Astrocyte (in vitro differentiated cells and primary cell): ENCODE results near the gene HHLA2. TPM values are rescaled to one million over a fixed set of nuclear protein-coding genes. Genes with fewer than 3 reads are reported as not detected.
"Not testable (repeated sequence)": the region's sequence is repeated elsewhere in the genome, so short reads cannot be mapped to it uniquely, and the experiment has no call there.

Source experiments
- DNase-seq: peaks from one replicate; pipeline ENCODE4 v3.0.0-alpha.2; 2010; ENCODE audit warnings: low read depth
- FAIRE-seq: peaks from 2 replicates; lab custom pipeline; 2011; peaks lifted over from hg19 to GRCh38; lab: Jason Lieb, UNC
- H2AFZ ChIP-seq: 2 replicates; pipeline ENCODE4 v1.6.0; 2012; ENCODE audit warnings: low read depth, low read length, inconsistent platforms
- H3K27ac ChIP-seq: 2 replicates; pipeline ENCODE4 v1.5.1; 2011; ENCODE audit warnings: low read depth, low read length, inconsistent platforms
- H3K27me3 ChIP-seq: 2 replicates; pipeline ENCODE4 v1.6.0; 2011; ENCODE audit warnings: low read length, inconsistent platforms; ENCODE audit not compliant: insufficient read depth
- H3K36me3 ChIP-seq: 2 replicates; pipeline ENCODE4 v1.5.1; 2011; ENCODE audit warnings: low read length, inconsistent platforms; ENCODE audit not compliant: insufficient read depth
- H3K4me1 ChIP-seq: 2 replicates; pipeline ENCODE4 v1.5.1; 2011; ENCODE audit warnings: low read length, inconsistent platforms; ENCODE audit not compliant: insufficient read depth
- H3K4me2 ChIP-seq: 2 replicates; pipeline ENCODE4 v1.6.0; 2012; ENCODE audit warnings: low read length, inconsistent platforms
- H3K4me3 ChIP-seq: 2 replicates; pipeline ENCODE4 v1.5.1; 2011; ENCODE audit warnings: low read depth, mild to moderate bottlenecking, low read length, inconsistent platforms; ENCODE audit not compliant: insufficient read depth
- H3K79me2 ChIP-seq: 2 replicates; pipeline ENCODE4 v1.6.0; 2012; ENCODE audit warnings: mild to moderate bottlenecking, low read length, inconsistent platforms; ENCODE audit not compliant: insufficient read depth
- H3K9ac ChIP-seq: 2 replicates; pipeline ENCODE4 v1.6.0; 2012; ENCODE audit warnings: mild to moderate bottlenecking, low read length, inconsistent platforms
- H3K9me3 ChIP-seq: 2 replicates; pipeline ENCODE4 v1.5.1; 2012; ENCODE audit warnings: low read depth, mild to moderate bottlenecking, low read length, inconsistent platforms; ENCODE audit not compliant: insufficient read depth
- H4K20me1 ChIP-seq: 2 replicates; pipeline ENCODE4 v1.6.0; 2012; ENCODE audit warnings: low read length, inconsistent platforms; ENCODE audit not compliant: insufficient read depth
- H3K27ac Mint-ChIP-seq: one replicate; pipeline ENCODE4 v1.8.0; 2021; ENCODE audit warnings: mild to moderate bottlenecking, mixed read lengths; ENCODE audit not compliant: unreplicated experiment
- H3K27me3 Mint-ChIP-seq: one replicate; pipeline ENCODE4 v1.8.0; 2021; ENCODE audit warnings: low read depth, mixed read lengths; ENCODE audit not compliant: unreplicated experiment
- H3K36me3 Mint-ChIP-seq: one replicate; pipeline ENCODE4 v1.8.0; 2021; ENCODE audit warnings: low read depth, mixed read lengths; ENCODE audit not compliant: unreplicated experiment
- H3K4me1 Mint-ChIP-seq: one replicate; pipeline ENCODE4 v1.8.0; 2021; ENCODE audit warnings: low read depth, mixed read lengths; ENCODE audit not compliant: unreplicated experiment
- H3K4me3 Mint-ChIP-seq: one replicate; pipeline ENCODE4 v1.8.0; 2021; ENCODE audit warnings: mild to moderate bottlenecking, moderate library complexity, mixed read lengths; ENCODE audit not compliant: unreplicated experiment
- H3K9me3 Mint-ChIP-seq: one replicate; pipeline ENCODE4 v1.8.0; 2021; ENCODE audit warnings: mild to moderate bottlenecking, mixed read lengths; ENCODE audit not compliant: unreplicated experiment
- EZH2 ChIP-seq: IDR thresholded peaks from 2 replicates; pipeline ENCODE4 v1.6.1; 2012; ENCODE audit warnings: mild to moderate bottlenecking, low read length, inconsistent platforms; ENCODE audit not compliant: insufficient read depth
- total RNA-seq: library from RNA; stranded (reverse); gene quantifications from 2 replicates; pipeline ENCODE4 v1.2.1, GENCODE V29; 2021
- TF ChIP-seq, protein P1 (sequence below): IDR thresholded peaks from 2 replicates; pipeline ENCODE4 v1.5.1; 2011; ENCODE audit warnings: low read depth, mild to moderate bottlenecking, inconsistent platforms, low read length, moderate library complexity; ENCODE audit not compliant: insufficient read depth

HHLA2 gene
- total RNA-seq, 1 donor from 2014 or later, result not detected

DNA sequence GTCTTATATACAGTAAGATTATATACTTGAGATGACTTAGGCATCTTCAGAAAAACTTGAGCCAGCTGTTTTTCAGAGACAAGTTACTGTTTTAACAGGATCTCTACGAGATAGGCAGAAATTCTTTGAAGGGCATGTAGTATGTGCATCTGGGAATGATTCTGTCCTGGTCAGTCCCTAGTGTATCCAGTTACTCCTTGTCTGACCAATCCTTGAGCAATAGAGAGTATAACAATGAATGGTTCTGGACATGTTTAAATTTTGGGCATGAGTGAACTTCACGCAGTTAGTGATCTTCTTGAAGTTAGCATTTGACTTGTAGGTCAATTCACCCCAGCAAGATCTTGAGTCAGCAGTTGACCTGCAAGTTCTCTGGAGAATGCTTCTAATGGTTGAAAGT lies 24.7 kb upstream of the HHLA2 start:
- FAIRE-seq (no peak), DNase-seq (no peak)
- H3K36me3 ChIP-seq, result no peaks in the 10 kb centered on the region
- H3K4me2 ChIP-seq, result no peak overlapping the region
- no peak overlapping the region for H3K27ac ChIP-seq
- H3K4me3 Mint-ChIP-seq, result no peak overlapping the region
- H3K27ac Mint-ChIP-seq, result no peak overlapping the region
- no peak for TF ChIP-seq EZH2
- TF ChIP-seq, protein P1, sequence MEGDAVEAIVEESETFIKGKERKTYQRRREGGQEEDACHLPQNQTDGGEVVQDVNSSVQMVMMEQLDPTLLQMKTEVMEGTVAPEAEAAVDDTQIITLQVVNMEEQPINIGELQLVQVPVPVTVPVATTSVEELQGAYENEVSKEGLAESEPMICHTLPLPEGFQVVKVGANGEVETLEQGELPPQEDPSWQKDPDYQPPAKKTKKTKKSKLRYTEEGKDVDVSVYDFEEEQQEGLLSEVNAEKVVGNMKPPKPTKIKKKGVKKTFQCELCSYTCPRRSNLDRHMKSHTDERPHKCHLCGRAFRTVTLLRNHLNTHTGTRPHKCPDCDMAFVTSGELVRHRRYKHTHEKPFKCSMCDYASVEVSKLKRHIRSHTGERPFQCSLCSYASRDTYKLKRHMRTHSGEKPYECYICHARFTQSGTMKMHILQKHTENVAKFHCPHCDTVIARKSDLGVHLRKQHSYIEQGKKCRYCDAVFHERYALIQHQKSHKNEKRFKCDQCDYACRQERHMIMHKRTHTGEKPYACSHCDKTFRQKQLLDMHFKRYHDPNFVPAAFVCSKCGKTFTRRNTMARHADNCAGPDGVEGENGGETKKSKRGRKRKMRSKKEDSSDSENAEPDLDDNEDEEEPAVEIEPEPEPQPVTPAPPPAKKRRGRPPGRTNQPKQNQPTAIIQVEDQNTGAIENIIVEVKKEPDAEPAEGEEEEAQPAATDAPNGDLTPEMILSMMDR, result no peak
- no peaks in the 10 kb centered on the region for H3K79me2 ChIP-seq
- H3K4me1 ChIP-seq, result no peaks in the 10 kb centered on the region
- H3K36me3 Mint-ChIP-seq, result no peaks in the 10 kb centered on the region
- no peak overlapping the region for H2AFZ ChIP-seq
- no peaks in the 10 kb centered on the region for H3K27me3 ChIP-seq
- H3K9me3 Mint-ChIP-seq, result no peaks in the 10 kb centered on the region
- H3K27me3 Mint-ChIP-seq, result no peaks in the 10 kb centered on the region
- no peak overlapping the region for H3K4me3 ChIP-seq
- H3K9ac ChIP-seq, result no peak overlapping the region
- H4K20me1 ChIP-seq, result no peaks in the 10 kb centered on the region
- no peaks in the 10 kb centered on the region for H3K9me3 ChIP-seq
- peaks cover 3% of the 10 kb centered on the region for H3K4me1 Mint-ChIP-seq

DNA sequence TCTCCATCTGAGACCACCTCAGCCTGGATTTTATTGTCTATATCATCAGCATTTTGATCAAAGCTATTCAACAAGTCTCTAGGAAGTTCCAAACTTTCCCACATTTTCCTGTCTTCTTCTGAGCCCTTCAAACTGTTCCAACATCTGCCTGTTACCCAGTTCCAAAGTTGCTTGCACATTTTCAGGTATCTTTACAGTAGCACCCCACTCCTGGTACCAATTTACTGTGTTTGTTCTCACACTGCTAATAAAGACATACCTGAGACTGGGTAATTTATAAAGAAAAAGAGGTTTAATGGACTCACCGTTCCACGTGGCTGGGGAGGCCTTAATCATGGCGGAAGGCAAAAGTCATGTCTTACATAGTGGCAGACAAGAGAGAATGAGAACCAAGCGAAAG lies 17.3 kb upstream of the HHLA2 start:
- not testable (repeated sequence) for H3K4me3 Mint-ChIP-seq

DNA sequence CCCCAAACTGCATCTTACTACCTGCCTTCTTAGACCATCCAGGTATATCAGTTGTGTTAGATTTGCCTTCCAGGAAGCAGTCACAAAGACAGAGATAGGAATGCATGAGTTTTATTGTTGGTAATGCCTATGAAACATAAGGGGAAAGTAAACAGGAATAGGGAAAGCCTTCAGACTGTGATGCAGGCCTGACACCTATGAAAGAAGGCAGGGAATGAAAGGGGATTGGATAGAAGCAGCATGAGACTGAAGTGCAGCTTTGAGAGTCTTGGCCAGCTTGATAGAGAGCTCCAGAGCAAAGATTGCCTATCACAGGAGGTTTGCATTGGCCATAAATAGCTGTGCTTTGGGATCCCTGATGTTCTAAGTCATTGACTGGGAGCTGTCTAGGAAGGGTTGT lies 15.9 kb upstream of the HHLA2 start:
- peaks cover 8% of the 10 kb centered on the region for H3K4me1 Mint-ChIP-seq
- no peaks in the 10 kb centered on the region for H3K27me3 Mint-ChIP-seq
- Histone ChIP-seq H3K4me2 (no peak overlapping the region), H3K4me1 (no peaks in the 10 kb centered on the region), H3K9me3 (peaks cover 2% of the 10 kb centered on the region), H3K27me3 (no peaks in the 10 kb centered on the region), H3K4me3 (no peak overlapping the region), H3K27ac (no peak overlapping the region), H4K20me1 (no peaks in the 10 kb centered on the region), H3K9ac (no peak overlapping the region), H2AFZ (no peak overlapping the region), H3K36me3 (no peaks in the 10 kb centered on the region), H3K79me2 (no peaks in the 10 kb centered on the region)
- FAIRE-seq (no peak), DNase-seq (no peak)
- TF ChIP-seq EZH2, result no peak
- TF ChIP-seq, protein P1, result no peak
- no peak overlapping the region for H3K27ac Mint-ChIP-seq
- H3K36me3 Mint-ChIP-seq, result no peaks in the 10 kb centered on the region
- no peak overlapping the region for H3K4me3 Mint-ChIP-seq
- H3K9me3 Mint-ChIP-seq, result peaks cover 16% of the 10 kb centered on the region

More for the DNA sequence above, 17.3 kb upstream of the HHLA2 start:
- not testable (repeated sequence) for H3K4me1 ChIP-seq, H3K9me3 ChIP-seq, FAIRE-seq, H3K36me3 Mint-ChIP-seq, H3K4me2 ChIP-seq, DNase-seq, H3K27ac Mint-ChIP-seq, H3K79me2 ChIP-seq, H4K20me1 ChIP-seq, H2AFZ ChIP-seq, H3K27ac ChIP-seq, H3K36me3 ChIP-seq, H3K4me3 ChIP-seq, H3K9ac ChIP-seq, H3K4me1 Mint-ChIP-seq, H3K27me3 Mint-ChIP-seq, H3K27me3 ChIP-seq
- H3K9me3 Mint-ChIP-seq, result peaks cover 16% of the 10 kb centered on the region
